ENCODE data around the gene OR1B1.
"Not testable (repeated sequence)": the region's sequence is repeated elsewhere in the genome, so short reads cannot be mapped to it uniquely, and the experiment has no call there.

DNA sequence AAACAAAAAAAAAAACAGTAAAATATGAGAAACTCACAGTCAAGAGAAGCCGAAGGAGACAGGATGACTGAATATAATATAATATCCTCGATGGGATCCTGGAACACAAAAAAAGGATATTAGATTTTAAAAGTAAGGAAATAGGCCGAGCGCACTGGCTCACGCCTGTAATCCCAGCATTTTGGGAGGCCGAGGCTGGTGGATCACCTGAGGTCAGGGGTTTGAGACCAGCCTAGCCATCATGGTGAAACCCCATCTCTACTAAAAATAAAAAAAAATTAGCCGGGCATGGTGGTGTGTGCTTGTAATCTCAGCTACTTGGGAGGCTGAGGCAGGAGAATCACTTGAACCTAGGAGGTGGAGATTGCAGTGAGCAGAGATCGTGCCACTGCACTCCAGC lies 74.1 kb downstream of the OR1B1 start, which contains the start of gene OR1L8:
- TF ChIP-seq POLR2A (IDR thresholded peaks at IDR 0.05; ENCODE audit: low read depth, low read length); MYC (IDR thresholded peaks at IDR 0.05; ENCODE audit: low read depth, low read length); CTCF (IDR thresholded peaks at IDR 0.05; ENCODE audit: extremely low read depth in 1 of 2, insufficient read depth in 1 of 2, low read depth in 1 of 2, low read length in 2 of 2); EZH2 (IDR thresholded peaks at IDR 0.05; ENCODE audit: borderline replicate concordance, low read depth, low read length, severe bottlenecking); MAX (IDR thresholded peaks at IDR 0.05; ENCODE audit: insufficient read depth, insufficient read length); JUN (IDR thresholded peaks at IDR 0.05; ENCODE audit: borderline replicate concordance, insufficient read depth, insufficient read length, low read depth); FOS (IDR thresholded peaks at IDR 0.05; ENCODE audit: borderline replicate concordance, insufficient read depth, low read length); POLR2AphosphoS5 (IDR thresholded peaks at IDR 0.05; ENCODE audit: insufficient read depth, low read depth, low read length): not testable (repeated sequence)
